ENCODE data around the gene CSNK1D.

The CSNK1D gene

DNA sequence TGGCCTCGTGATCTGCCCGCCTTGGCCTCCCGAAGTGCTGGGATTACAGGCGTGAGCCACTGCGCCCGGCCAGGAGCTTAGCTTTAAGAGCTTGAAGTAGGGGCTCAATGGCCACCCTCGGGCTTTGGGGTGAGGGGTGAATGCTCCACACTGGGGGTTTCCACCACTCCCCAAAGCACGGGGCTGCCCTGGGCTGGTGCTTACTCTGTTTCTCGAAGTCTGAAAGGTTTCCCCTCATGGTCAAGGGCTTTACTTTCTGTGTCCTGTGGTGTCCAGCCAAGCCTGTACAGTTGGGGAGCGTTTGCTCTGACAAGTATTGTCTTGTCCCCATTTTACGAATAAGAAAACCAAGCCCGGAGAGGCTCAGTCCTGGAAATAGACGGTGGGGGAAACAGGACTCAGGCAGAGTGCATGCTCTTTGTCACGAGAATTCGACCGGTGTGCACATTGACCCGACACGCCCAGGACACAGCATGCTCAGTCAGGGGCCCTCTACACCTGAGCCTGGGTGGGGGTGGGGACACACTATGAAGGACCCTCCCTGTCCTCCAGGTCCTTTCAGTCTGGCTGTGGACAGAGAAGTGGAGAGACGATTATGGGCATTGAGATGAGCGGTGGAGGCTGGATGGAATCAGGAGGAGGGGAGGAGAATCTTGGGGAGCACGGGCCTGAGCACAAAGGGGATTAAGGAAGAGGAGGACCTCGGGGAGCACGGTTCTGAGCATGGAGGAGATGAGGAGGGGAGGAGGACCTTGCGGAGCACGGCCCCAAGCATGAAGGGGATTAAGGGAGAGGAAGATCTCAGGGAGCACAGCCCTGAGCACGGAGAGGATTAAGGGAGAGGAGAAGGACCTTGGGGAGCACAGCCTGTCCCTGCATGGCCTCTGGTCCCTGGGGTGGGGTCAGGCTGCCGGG lies 36.4 kb upstream of the CSNK1D start:
- no peak for DNase-seq

DNA sequence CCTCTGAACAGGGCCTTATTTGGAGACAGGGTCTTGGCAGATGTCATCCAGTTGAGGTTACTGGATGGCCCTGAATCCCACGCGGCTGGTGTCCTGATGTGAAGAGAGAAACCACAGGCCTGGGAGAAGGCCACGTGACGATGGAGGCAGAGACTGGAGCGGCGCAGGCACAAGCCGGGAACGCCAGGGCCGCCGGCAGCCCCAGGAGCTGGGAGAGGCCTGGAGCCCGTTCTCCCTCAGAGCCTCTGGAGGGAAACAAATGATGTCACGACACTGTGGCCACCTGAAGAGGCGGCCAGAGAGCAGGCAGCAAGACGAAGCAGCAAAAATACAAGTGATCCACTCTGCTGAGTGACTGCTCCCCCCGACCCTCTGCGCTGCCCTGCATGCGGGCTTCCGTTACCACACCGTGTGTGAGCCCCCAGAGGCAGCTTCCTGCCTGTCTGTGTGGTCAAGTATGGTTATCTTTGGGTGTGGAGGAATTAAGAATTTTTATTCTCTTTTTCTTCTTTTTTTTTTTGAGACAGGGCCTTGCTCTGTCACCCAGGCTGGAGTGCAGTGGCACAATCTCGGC lies 32.3 kb upstream of the CSNK1D start:
- no peak for DNase-seq

DNA sequence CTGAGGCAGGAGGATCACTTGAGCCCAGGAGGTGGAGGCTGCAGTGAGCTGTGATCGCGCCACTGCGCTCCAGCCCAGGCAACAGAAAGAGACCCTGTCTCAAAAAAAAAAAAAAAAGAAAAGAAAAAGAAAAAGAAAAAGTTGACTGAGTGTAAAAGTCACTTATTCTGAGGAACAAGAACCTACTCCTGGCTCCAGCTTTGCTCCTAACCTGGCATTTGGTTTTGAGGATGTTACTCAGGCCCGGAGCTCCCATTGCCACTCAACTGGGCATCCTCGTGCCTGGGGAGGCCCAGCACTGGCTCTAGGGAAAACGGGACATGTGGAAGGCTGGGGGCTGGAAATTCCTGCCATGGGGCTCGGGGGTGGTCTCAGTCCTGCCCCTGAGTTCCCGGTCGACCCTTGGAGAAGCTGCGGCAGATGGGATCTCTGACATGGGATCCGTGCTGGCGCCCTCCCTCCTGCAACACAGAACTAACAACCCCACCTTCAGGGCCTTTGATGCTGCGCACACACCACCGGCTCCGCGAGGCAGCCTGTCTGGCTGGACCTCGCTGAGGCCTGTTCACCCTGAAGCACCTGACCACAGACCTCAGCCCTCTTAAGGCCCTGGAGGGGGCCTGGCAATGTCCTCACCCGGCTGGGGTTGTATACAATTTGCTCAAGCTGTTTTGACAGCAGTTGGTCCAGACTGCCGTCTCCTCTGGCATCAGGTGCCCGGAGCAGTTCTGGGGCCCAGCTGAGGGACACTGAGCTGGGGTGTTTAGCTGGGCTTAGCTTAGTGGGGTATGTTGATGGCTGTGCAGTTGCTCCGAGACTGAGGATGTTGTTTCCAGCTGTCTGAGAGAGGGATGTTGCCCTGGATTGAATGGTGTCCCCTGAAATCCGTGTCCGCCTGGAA lies 31.6 kb upstream of the CSNK1D start:
- DNase-seq = no peak

DNA sequence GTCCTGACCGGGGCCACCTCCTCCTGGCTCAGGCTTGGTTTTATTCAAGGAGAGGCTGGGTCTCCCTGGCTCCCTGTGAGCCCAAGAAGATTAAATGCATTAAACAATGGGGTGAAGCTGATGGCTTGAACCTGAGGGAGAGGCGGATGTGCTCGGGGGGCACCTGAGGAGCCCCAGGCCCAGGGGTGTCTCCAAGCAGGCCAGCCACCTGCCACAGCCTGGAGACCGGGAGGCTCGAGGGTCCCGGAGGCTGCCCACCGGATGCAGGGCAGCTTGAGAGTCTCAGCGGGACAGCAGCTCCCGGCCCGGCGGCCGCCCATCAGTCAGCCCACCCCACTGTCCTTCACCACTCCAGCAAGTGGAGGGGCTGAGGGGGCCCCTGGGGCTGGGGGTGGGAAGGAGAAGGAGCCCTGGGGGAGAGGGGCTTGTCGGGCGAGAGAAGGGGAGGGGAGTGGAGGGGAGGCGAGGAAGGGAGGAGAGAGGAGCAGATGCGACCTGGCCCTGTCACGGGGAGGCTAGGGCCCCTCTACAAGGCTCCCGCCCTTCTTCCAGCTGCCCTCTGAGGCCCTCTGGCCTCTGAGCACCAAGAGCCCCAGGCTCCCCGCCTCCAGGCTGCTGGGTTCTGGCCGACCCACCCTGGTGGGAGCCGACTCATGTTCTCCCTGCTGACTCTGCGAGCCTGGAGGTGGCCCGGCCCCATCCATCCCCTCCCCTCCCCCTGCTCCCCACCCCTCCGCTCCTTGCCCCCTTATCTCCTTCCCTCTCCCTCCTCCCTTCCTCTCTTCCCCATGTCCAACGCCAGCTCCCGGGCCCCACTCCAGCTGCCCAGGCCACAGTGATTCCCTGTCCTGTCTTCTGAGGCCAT lies 30.7 kb upstream of the CSNK1D start:
- no peak for DNase-seq

DNA sequence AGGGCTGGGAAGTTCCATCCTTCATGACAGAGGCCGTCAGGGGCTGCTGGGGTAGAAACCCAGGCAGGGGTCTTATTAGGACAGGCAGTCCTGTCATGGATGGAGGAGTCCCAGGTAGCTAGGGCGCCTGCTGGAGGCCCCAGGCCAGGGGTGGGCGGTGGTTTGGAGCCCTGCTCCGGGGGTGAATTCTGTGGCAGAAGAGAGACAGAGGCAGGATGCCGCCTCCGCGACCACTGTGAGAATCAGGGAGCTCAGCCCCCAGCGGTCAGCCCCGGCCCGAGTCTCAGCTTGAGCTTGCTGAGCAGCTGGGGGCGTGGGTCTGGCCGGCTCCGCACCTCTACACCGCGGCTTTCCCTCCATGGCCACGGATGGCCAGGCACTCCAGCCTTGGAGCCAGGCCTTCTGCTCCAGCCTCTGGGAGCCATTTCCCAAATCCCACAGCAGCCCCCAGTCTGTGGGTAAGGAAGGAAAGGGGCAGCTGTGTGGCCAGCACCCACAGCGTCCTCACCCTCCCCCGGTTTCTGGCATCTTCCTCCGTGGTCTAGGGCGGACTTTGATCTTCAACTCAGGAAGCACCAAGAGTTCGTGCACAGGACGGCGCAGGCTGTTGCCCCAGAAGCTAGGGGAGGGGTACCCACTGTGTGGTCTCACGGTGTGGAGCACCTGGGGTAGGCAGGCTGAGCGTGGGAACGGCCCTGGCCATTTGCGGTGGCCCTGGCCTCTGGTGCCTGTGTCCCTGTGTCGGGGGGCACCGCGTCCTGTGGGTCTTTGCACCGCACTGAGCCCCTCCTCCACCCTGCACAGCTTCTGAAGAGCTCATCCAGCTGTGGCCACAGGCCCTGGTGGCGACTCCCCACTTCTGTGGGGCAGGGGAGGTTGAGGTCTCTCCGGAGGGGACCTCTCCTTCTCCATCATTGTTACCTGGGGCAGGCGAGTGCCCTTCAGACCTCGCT lies 29.8 kb upstream of the CSNK1D start:
- DNase-seq = peak; percentile 51

DNA sequence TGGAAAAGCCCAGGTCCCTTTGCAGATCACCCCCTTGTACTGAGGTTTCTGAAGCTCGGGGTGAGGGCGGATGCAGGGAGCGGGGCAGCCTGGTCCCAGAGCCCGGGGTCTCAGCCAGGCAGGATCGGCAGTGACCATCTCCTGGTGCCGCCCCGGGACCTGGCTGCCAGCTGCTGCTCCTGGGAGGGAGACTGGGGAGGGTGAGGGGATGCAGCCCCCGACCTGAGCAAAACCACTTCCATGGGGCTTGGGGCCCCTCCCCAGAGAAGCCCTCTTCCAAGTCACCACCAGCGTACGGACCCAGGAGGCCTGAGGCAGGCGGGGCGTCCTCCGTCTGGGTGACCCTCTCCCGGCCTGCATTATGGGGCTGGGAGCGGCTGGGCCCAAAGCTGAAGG lies 29.1 kb upstream of the CSNK1D start:
- DNase-seq = no peak

DNA sequence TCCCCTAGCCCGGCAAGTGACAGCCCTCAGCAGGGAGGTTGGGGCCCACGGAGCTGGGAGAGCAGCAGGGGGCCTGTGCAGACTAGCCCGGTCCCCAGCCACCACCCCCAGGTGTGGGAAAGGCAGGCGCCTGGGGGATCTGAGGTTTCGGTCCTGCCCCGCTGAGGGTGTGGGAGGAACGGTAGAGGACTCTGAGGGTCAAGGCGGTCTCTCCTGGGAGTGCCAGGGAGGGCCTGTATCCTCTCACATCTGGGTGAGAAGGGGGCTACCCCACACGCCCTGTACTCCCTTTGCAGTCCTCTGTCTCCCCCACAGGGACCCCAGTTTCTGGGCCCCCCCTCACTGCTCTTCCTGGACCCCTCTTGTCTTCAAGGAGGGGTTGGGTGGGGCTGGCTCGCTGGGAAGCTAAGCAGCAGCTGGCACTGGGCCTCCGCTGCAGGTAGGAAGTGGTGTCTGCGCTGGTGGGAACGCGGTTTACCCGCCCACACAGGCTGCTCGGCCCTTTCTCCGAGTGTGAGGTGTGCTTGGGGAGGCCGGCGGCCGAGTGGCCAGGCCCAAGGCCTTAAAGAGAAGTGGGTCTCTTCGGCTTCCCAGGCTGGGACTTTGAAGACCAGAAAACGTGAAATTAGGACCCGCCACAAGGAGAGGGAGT lies 28.5 kb upstream of the CSNK1D start:
- DNase-seq = peak; percentile 54

DNA sequence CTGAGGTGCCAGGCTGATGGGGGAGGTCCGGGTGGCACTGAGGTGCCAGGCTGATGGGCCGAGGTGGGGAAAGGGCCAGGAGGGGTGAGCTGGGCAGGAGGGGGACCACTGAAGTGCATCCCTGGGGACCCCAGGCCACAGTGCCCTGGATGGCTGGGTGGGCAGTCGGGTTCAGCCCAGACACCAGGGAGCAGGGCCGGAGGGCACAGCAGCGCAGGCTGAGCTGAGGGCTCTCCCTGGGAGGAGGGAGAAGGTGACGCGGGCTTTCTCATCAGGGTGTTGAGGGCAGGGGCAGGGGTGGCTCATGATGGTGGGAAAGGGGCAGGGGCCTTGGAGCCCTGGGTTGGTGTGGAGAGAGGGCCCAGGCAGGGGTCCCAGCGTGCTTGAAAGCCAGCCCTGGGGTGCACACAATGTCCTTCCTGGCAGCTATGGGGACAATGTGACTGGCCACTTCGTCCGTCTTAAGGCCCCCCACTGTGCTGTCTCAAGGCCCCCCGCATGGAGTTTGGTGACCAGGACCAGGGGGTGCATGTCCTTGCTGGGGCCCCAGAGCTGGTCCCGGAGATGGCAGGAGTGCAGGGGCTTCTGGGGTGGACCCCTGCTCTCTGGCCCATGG lies 27.9 kb upstream of the CSNK1D start:
- no peak for DNase-seq

DNA sequence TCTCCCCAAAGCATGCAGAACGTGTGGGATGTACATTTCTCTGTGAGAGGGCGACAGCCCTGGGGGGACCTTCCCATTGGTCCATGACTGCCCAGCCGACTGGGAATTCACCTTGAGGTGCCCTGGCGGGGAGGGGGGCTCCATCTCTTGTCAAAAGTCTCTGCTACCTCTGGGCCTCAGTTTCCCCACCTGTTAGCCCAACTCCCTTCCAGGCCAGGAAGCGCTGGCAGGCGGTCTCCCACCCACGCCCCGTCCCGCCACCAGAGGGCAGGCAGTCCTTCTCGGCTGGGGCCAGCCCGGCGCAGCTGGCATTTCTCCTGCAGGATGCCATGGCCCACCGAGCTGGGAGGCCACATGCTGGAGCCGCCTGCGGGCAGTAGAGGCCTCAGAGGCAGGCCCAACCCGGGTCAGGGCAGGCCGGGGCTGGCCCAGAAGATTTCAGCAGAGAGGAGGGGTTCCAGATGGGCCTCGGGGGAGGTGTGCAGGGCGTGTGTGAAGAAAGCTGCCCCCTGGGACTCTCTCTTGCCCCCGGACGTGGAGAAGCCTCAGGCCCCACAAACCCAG lies 27.3 kb upstream of the CSNK1D start:
- DNase-seq = peak; percentile 75

DNA sequence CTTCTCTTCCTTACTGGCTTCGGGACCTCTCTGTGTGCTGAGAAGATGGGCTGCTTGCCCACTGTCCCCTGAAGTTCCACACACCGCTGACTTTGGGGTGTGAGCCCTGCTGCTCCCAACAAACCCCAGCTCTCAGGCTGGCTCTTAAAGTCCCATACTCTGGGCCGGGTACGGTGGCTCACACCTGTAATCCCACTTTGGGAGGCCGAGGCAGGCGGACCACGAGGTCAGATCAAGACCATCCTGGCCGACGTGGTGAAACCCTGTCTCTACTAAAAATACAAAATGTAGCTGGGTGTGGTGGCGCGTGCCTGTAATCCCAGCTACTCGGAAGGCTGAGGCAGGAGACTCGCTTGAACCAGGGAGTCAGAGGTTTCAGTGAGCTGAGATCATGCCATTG lies 26.7 kb upstream of the CSNK1D start:
- no peak for DNase-seq

DNA sequence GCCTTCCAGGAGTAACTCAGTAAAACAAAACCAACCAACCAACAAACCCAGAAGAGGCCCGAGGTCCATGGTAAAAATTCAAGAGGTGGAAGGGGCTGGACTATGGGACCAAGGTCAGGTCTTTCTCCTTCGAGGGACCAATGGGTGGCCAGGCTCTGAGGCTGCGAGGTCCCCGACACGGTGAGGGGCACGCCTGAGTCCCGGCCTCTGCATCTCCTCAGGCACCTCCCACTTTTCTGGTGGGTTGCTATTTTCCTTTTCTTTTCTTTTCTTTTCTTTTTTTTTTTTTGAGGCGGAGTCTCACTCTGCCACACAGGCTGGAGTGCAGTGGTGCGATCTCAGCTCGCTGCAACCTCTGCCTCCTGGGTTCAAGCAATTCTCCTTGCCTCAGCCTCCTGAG lies 26.0 kb upstream of the CSNK1D start:
- no peak for DNase-seq

DNA sequence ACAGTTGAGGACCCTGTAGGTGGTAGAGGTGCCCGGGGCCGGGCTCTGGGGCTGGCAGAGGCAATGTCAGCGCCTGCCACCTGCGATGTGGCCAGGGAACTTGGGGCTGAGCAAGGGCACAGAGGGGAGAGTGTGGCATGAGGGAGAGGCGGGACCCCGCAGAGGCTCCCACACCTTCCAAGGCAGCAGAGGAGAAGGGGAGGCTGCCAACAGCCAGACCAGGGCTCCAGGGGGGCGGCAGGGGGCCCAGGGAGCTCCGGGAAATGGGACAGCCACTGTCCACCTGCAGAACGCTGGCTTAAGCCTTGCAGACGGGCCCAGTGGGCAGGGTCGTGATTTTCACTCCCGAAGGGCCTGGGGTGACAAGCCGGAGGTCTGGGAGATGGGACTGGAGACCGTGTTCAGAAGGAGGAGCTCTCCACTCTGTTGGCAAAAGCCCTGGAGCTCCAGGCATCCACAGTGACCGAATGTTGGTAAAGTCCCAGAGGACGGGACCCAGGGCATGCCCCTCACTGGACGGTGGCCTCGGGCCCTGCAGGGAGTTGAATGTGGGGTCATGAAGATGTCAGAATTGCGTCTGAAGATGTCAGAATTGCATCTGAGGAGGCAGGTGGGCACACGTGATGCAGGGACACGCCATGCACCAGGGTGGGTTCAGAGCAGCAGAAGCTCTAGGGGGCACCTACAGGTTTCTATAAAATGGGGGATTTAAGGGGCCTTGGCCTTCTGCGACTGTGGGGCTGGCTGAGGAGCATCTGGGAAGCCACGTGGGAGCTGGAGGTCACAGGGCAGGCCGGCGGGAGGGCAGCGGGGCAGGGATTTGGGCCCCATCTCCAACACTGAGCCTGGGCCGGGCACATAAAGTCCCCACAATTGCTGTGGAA lies 25.3 kb upstream of the CSNK1D start:
- no peak for DNase-seq

DNA sequence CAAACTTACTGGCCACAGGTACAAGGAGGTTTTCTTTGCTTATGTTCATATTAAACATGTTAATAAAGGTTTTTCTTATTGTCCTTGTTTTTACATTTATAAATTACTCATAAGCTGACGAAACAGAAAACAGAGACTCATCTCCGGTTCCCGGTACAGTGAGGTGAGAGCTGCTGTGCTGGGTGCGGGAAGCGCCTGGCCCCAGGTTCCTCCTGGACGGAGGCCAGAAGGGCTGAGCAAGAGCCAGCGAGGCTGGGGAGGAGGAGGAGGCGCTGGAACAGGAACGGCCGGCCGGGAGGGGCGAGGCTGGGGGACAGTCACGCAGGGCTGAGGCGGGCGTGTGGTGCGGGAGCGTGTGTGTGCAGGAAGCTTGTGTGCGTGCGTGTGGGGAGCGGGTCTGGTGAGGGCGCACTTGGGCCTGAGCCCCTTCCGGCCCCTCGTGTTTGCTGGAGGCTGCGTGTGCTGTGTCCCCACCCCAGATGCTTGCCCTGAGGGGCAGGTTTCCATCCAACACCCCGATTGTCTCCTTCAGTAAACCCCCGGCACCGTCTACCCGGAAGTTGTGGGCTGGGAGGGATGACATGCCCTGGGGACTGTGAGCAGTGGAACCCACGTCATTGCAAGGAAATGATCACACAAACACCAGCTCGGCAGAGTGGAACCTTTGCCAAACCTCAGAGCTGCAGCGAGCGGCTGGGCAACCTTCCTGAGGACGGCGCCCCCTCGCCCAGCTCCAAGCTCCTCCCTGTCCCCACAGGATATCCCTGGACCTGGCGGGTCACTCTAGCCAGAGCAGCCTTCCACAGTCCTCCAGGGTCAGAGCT lies 24.4 kb upstream of the CSNK1D start:
- peak; percentile 92 for DNase-seq

DNA sequence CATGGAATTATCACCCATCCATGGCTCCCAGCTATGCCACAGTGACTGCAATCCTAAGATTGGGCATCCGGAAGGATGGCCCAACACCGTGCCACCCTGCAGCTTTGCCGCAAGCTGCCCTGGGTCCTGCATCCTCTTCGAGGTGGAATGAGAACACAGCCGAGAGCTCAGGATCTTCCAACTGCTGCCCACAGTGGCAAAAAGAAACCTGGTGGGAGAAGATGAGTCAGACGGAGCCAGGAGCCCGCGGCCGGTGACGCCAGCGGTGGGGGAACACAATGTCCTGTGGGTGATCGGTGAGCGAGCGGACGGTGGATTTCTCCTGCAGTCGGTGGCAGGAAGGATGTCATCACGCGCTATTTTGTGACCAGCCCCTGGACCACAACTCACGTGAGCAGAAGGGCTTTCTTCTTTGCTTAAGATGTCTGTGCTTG lies 23.8 kb upstream of the CSNK1D start:
- peak; percentile 84 for DNase-seq

DNA sequence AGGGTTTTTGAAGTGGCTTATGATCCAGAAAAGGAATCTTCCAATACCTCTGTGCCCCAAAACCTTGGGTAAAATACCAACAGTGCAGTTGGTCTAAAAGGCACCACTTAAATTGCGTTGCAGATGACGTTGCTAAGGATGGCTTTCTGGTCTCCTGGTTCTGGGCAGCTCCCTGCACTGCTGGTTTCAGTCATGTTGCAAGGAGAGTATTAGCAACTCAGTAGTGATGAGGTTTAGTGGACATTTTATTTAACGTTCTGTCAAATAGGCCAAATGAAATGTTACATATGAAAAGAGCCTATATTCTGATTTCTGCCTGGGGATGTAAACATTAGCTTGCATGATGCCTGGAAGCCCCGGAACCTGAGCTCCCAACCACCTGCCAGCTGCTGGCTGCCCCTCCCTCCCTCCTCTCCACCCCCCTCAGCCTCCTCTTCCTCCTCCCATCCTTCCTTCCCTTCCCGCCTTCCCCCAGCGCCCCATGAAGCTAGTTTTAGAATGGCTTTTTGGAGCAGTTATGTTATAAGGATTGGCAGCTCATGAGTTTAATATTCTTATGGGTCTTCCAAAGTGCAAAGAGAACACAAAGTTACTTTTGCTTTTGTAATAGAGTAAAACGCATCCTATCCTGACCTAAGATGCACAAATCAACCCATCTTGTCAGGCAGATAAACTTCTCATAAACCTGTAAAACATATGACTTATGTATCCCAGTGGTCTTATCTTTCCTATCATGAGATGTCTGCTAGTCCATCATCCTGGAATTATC lies 23.2 kb upstream of the CSNK1D start:
- no peak for DNase-seq

DNA sequence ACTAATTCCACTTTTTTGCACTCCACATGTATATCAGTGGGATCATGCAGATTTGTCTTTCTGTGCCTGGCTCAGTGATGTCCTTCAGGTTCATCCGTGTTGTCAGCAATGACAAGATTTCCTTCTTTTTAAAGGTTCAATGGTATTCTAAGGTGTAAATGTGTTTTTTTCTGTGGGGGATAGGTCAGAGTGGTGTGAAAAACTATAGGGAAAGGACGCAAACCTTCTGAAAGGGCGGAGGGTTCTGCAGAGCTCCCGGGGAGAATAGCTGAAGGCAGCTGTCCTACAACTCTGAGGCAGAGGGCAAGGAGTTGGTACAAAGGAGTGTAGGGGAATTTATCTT lies 21.9 kb upstream of the CSNK1D start:
- no peak for DNase-seq

DNA sequence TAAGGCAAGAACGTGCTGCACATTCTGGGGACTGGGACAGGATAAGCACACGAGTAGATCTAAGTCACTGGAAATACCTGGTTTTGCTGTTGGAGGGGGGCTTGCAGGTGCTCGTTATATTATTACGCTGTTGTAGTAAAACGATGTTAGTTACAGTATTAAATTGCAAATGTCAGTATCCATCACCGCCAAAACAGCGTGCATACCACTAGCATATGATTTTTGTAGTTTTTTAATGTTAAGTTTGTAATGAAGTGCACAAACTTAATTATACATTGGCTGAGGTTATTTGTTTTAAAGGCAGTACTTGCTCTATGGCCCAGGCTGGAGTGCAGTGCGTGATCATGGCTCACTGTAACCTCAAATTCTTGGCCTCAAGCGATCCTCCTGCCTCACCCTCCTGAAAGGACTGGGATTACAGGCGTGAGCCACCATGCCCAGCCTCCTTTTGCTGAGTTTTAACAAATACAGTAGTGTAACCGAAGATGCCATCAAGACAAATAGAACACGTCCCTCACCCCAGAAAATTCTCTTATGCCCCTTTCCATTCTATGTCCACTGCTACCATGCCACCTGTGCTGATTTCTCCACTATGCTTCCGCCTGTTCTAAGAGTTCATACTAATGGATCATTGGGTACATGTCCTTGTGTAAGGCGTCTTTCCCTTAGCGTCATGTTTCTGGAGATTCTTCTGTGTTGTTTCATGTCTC lies 20.7 kb upstream of the CSNK1D start:
- DNase-seq = no peak

All from activated CD4-positive, alpha-beta T cell treated with anti-CD3 and anti-CD28 coated beads, Interleukin-2, amount 50 U/mL, for 1 hour (primary cell).